Panc1 (cell line): ENCODE data around the gene TRABD2B. TPM values are rescaled to one million over a fixed set of nuclear protein-coding genes. Genes with fewer than 3 reads are reported as not detected.

ENCODE experiments used
- ATAC-seq: fragments of 200-7000 bp; cut with Tn5 transposase; 2 replicates; pipeline ENCODE4 v1.9.1; 2020; ENCODE audit warnings: mild to moderate bottlenecking, moderate library complexity
- BruUV-seq: library from RNA; stranded (reverse); fragments of 400-500 nt; replicated peaks from 2 replicates; lab custom pipeline; 2021; lab: Mats Ljungman, UMichigan
- CTCF ChIA-PET: fragments of 300-600 bp; sonication (Branson Sonifier 250); formaldehyde crosslinking; loops from one replicate; lab custom pipeline; 2022; ENCODE audit warnings: antibody characterized with exemption; lab: Charles Lee
- POLR2A ChIA-PET: fragments of 300-600 bp; sonication (Branson Sonifier 250); formaldehyde crosslinking; loops from one replicate; lab custom pipeline; 2022; ENCODE audit warnings: antibody characterized with exemption; lab: Charles Lee
- DNase-seq: peaks from one replicate; pipeline ENCODE4 v3.0.0-alpha.2; 2010; ENCODE audit warnings: low read depth, low spot score
- H3K27ac ChIP-seq: 2 replicates; pipeline ENCODE4 v1.5.1; 2011; ENCODE audit warnings: mild to moderate bottlenecking, low read length, inconsistent platforms
- H3K27me3 ChIP-seq: fragments of 200-500 bp; sonication (Bioruptor generic); 2 replicates; pipeline ENCODE4 v1.6.0; 2014; ENCODE audit warnings: low read length, inconsistent platforms; ENCODE audit not compliant: control insufficient read depth, insufficient read depth
- H3K36me3 ChIP-seq: fragments of 200-500 bp; sonication (Bioruptor generic); 2 replicates; pipeline ENCODE4 v1.5.1; 2014; ENCODE audit warnings: inconsistent platforms, mild to moderate bottlenecking, low read length, moderate library complexity; ENCODE audit not compliant: control insufficient read depth, insufficient read depth
- H3K4me1 ChIP-seq: 2 replicates; pipeline ENCODE4 v1.5.1; 2011; ENCODE audit warnings: inconsistent platforms, mild to moderate bottlenecking, low read length, moderate library complexity; ENCODE audit not compliant: control insufficient read depth, insufficient read depth
- H3K4me3 ChIP-seq, 2 experiments: 2 replicates each; pipeline ENCODE4 v1.5.1; 2011 to 2012; ENCODE audit warnings: low read depth in 2 of 2, low read length in 2 of 2, mild to moderate bottlenecking in 2 of 2, inconsistent platforms in 1 of 2, moderate library complexity in 1 of 2
- H3K9me3 ChIP-seq: fragments of 200-500 bp; sonication (Bioruptor generic); 2 replicates; pipeline ENCODE4 v1.5.1; 2014; ENCODE audit warnings: low read depth, mild to moderate bottlenecking, inconsistent platforms, low read length, moderate library complexity; ENCODE audit not compliant: control insufficient read depth, insufficient read depth
- CTCF ChIP-seq: fragments of 450-650 bp; IDR thresholded peaks from 2 replicates; pipeline ENCODE4 v1.5.1; 2017; ENCODE audit warnings: mild to moderate bottlenecking
- POLR2AphosphoS5 ChIP-seq: IDR thresholded peaks from 2 replicates; pipeline ENCODE4 v1.6.1; 2012; ENCODE audit warnings: mild to moderate bottlenecking, low read depth, low read length, moderate library complexity
- REST ChIP-seq, 2 experiments: IDR thresholded peaks; 2 replicates each; pipeline ENCODE4 v1.6.1; 2011 to 2012; ENCODE audit warnings: low read depth in 2 of 2, control low read depth in 1 of 2, low read length in 1 of 2, mild to moderate bottlenecking in 1 of 2, moderate library complexity in 1 of 2; ENCODE audit not compliant: insufficient read depth in 1 of 2
- SIN3A ChIP-seq: IDR thresholded peaks from 2 replicates; pipeline ENCODE4 v1.6.1; 2012; ENCODE audit warnings: low read depth, mild to moderate bottlenecking, low read length, moderate library complexity, borderline replicate concordance; ENCODE audit not compliant: insufficient read depth
- TCF7L2 ChIP-seq: IDR thresholded peaks from 2 replicates; pipeline ENCODE4 v1.6.1; 2011; ENCODE audit warnings: mild to moderate bottlenecking, low read depth, low read length, inconsistent platforms
- in situ Hi-C: cut with HindIII; loops from 2 replicates; pipeline ENCODE4 v1.10.0; 2016; ENCODE audit warnings: low sequenced_read_pairs, low pct_unique_long_range_greater_than_20kb
- intact Hi-C: fragments of 100-400 bp; cut with micrococcal nuclease; formaldehyde crosslinking; loops from one replicate; pipeline ENCODE4 v1.10.0; 2022; ENCODE audit not compliant: unreplicated experiment
- total RNA-seq: library from RNA; stranded (reverse); gene quantifications from one replicate; pipeline ENCODE4 v1.2.1, GENCODE V29; 2021; ENCODE audit not compliant: unreplicated experiment

The TRABD2B gene
- total RNA-seq, 1 experiment from 2014 or later: not detected

- no peaks in the 10 kb centered on the region for H3K9me3 ChIP-seq
- ChIA-PET CTCF (interaction anchor here (1.4 kb wide), 1 partner anchor 59 kb away, joined by 4 read pairs; no protein-coding TSS in a partner anchor), POLR2A (no interaction called here)
- DNase-seq (no peak), ATAC-seq (no peak)
- no peaks in the 10 kb centered on the region for H3K4me1 ChIP-seq
- no peaks in the 10 kb centered on the region for H3K36me3 ChIP-seq
- no TSS peak for BruUV-seq
- H3K27me3 ChIP-seq: no peaks in the 10 kb centered on the region
- no peak overlapping the region for H3K27ac ChIP-seq
- no peak overlapping the region for H3K4me3 ChIP-seq
- in situ Hi-C loops: no loop called here
- intact Hi-C loops: no loop called here
- TF ChIP-seq SIN3A: no peak
- TF ChIP-seq REST (IDR thresholded peaks at IDR 0.05; ENCODE audit: insufficient read depth in 1 of 2, low read depth in 2 of 2, low read length in 1 of 2): no peak
- TF ChIP-seq CTCF: no peak
- TF ChIP-seq POLR2AphosphoS5: no peak
- TF ChIP-seq TCF7L2: no peak
Measured at GRCh38 chr1:47785118-47785517, 212.1 kb downstream of the TRABD2B start.

GRCh38 chr1:47784497-47784822 is 212.7 kb downstream of the TRABD2B start:
- in situ Hi-C loops: no loop called here

More at GRCh38 chr1:47784497-47784822, 212.7 kb downstream of the TRABD2B start:
- no peaks in the 10 kb centered on the region for H3K27me3 ChIP-seq
- intact Hi-C loops: no loop called here
- TF ChIP-seq POLR2AphosphoS5 (no peak), SIN3A (no peak), CTCF (no peak), TCF7L2 (no peak), REST (IDR thresholded peaks at IDR 0.05; ENCODE audit: insufficient read depth in 1 of 2, low read depth in 2 of 2, low read length in 1 of 2) (no peak)
- no peaks in the 10 kb centered on the region for H3K4me1 ChIP-seq
- H3K9me3 ChIP-seq: no peaks in the 10 kb centered on the region
- ATAC-seq (no peak), DNase-seq (no peak)
- no peaks in the 10 kb centered on the region for H3K36me3 ChIP-seq
- POLR2A ChIA-PET: no interaction called here
- CTCF ChIA-PET: no interaction called here
- BruUV-seq: no TSS peak
- H3K4me3 ChIP-seq: no peak overlapping the region
- no peak overlapping the region for H3K27ac ChIP-seq
